Tibial nerve (tissue), 4 donors: ENCODE results near the gene TFEC. TPM values are rescaled to one million over a fixed set of nuclear protein-coding genes. Genes with fewer than 3 reads are reported as not detected.
"Not testable (repeated sequence)": the region's sequence is repeated elsewhere in the genome, so short reads cannot be mapped to it uniquely, and the experiment has no call there.

Experiments
- DNase-seq, 2 donors: peaks; one replicate each; pipeline ENCODE4 v3.0.0-alpha.2; 2019; ENCODE audit warnings: low spot score in 2 of 2
- H3K27ac ChIP-seq, 4 donors: fragments of 200-600 bp; sonication (generic) in 3 of 4; one replicate each; pipeline ENCODE4 v1.5.1; 2017 to 2019; ENCODE audit warnings: mild to moderate bottlenecking in 1 of 4
- H3K27me3 ChIP-seq, 2 donors: fragments of 200-600 bp; sonication (generic) in 1 of 2; one replicate each; pipeline versions ENCODE4 v1.5.1 to v1.6.0; 2017 to 2019
- H3K36me3 ChIP-seq, 3 donors: fragments of 200-600 bp; sonication (generic); one replicate each; pipeline ENCODE4 v1.5.1; 2018 to 2019
- H3K4me1 ChIP-seq, 4 donors: fragments of 200-600 bp; sonication (generic) in 3 of 4; one replicate each; pipeline ENCODE4 v1.5.1; 2017 to 2019
- H3K4me3 ChIP-seq, 4 donors: fragments of 200-600 bp; sonication (generic) in 3 of 4; one replicate each; pipeline ENCODE4 v1.5.1; 2017 to 2019; ENCODE audit warnings: mild to moderate bottlenecking in 1 of 4, moderate library complexity in 1 of 4
- H3K9me3 ChIP-seq, 4 donors: fragments of 200-600 bp; sonication (generic) in 3 of 4; one replicate each; pipeline ENCODE4 v1.5.1; 2017 to 2019
- EP300 ChIP-seq, 2 donors: sonication (generic); formaldehyde crosslinking; IDR thresholded peaks; one replicate each; pipeline ENCODE4 v1.6.1; 2017; ENCODE audit warnings: antibody characterized with exemption in 2 of 2, mild to moderate bottlenecking in 1 of 2
- POLR2A ChIP-seq, 2 donors: fragments of 450-650 bp; IDR thresholded peaks; one replicate each; pipeline ENCODE4 v1.6.1; 2017; ENCODE audit warnings: antibody characterized with exemption in 2 of 2, mild to moderate bottlenecking in 2 of 2, moderate library complexity in 2 of 2
- WGBS, 2 donors: methylation state at CpG; one replicate each; pipeline ENCODE4 v1.1.5; 2018; 5-methylcytosine and 5-hydroxymethylcytosine counted together
- total RNA-seq, 4 donors: library from RNA; depleted of rRNA; stranded (reverse); fragments of >200 nt; gene quantifications; one replicate each; pipeline ENCODE4 v1.1.0, GENCODE V29; 2016
- TF ChIP-seq, protein P1 (sequence below), 5 experiments: fragments of 200-600 bp in 3 of 5; fragments of 450-650 bp in 2 of 5; sonication (generic) in 3 of 5; IDR thresholded peaks; one replicate each; pipeline ENCODE4 v1.5.1; 2016 to 2019; ENCODE audit warnings: antibody characterized with exemption in 5 of 5, mild to moderate bottlenecking in 3 of 5, moderate library complexity in 2 of 5

Gene TFEC
- total RNA-seq, 4 donors from 2014 or later = 2.6 to 9.9 (median 4.1) TPM

DNA sequence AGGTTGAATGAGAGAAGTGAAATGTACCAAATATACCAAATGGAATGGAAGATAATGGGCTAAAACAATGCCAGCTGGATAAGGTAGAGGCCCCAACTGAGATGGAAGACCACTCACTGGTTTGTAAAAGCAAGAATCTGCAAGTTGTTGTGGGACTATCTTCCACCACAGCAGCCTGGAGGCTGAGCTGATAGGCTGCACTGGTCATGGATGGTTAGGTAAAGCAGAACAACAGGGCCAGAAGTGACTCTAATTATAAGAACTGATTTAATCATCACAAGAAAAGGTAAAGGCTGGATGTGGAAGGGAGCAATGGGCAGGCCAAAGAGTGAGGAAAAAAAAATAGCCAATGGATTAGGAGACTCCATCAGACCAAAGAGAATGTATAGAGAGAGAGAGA, 11.8 kb downstream of the TFEC start:
- TF ChIP-seq, protein P1, sequence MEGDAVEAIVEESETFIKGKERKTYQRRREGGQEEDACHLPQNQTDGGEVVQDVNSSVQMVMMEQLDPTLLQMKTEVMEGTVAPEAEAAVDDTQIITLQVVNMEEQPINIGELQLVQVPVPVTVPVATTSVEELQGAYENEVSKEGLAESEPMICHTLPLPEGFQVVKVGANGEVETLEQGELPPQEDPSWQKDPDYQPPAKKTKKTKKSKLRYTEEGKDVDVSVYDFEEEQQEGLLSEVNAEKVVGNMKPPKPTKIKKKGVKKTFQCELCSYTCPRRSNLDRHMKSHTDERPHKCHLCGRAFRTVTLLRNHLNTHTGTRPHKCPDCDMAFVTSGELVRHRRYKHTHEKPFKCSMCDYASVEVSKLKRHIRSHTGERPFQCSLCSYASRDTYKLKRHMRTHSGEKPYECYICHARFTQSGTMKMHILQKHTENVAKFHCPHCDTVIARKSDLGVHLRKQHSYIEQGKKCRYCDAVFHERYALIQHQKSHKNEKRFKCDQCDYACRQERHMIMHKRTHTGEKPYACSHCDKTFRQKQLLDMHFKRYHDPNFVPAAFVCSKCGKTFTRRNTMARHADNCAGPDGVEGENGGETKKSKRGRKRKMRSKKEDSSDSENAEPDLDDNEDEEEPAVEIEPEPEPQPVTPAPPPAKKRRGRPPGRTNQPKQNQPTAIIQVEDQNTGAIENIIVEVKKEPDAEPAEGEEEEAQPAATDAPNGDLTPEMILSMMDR (IDR thresholded peaks at IDR 0.05) = no peak
- no peak for TF ChIP-seq POLR2A (IDR thresholded peaks at IDR 0.05)
- no peak for TF ChIP-seq EP300 (IDR thresholded peaks at IDR 0.05)
- no peak overlapping the region for H3K27ac ChIP-seq
- no peaks in the 10 kb centered on the region for H3K9me3 ChIP-seq
- no peaks in the 10 kb centered on the region for H3K36me3 ChIP-seq
- H3K27me3 ChIP-seq = no peaks in the 10 kb centered on the region
- H3K4me3 ChIP-seq = no peak overlapping the region
- DNase-seq = no peak
- H3K4me1 ChIP-seq = no peaks in the 10 kb centered on the region

GRCh38 chr7:116013675-116014074, 16.9 kb downstream of the TFEC start:
- Histone ChIP-seq H3K27ac (no peak overlapping the region), H3K4me1 (no peaks in the 10 kb centered on the region), H3K4me3 (no peak overlapping the region), H3K36me3 (no peaks in the 10 kb centered on the region), H3K27me3 (no peaks in the 10 kb centered on the region), H3K9me3 (no peaks in the 10 kb centered on the region)
- TF ChIP-seq, protein P1 (IDR thresholded peaks at IDR 0.05) = no peak
- TF ChIP-seq EP300 (IDR thresholded peaks at IDR 0.05) (no peak), POLR2A (IDR thresholded peaks at IDR 0.05) (no peak)
- no peak for DNase-seq

DNA sequence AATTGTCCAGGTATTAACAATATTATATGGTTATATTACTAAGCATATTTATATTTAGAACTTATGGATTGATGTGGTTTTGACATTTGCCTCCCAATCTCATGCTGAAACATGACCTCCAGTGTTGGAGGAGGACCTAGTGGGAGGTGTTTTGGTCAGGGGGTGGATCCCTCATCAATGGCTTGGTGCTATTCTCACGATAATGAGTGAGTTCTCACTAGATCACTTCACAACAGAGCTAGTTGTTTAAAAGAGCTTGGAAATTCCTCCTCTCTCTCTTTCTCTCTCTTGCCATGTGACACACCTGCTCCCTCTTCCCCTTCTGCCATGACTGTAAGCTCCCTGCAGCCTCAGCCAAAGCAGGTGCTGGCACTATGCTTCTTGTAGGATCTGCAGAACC, 19.0 kb downstream of the TFEC start:
- no peaks in the 10 kb centered on the region for H3K4me1 ChIP-seq

GRCh38 chr7:116004762-116005161, 25.8 kb downstream of the TFEC start:
- not testable (repeated sequence) for DNase-seq, H3K4me3 ChIP-seq, H3K4me1 ChIP-seq, H3K27me3 ChIP-seq, H3K27ac ChIP-seq, H3K36me3 ChIP-seq
- WGBS, 2 donors = 67 to 86% methylated on average over 2 of the region's 2 CpGs
- H3K9me3 ChIP-seq = peaks cover 0 to 24% (median 2%) of the 10 kb centered on the region in 4 donors

More for the DNA sequence above, 19.0 kb downstream of the TFEC start:
- DNase-seq = no peak
- Histone ChIP-seq H3K9me3 (peaks cover 0 to 3% (median 1%) of the 10 kb centered on the region in 4 donors), H3K4me3 (no peak overlapping the region), H3K36me3 (no peaks in the 10 kb centered on the region), H3K27ac (no peak overlapping the region), H3K27me3 (no peaks in the 10 kb centered on the region)
- WGBS, 2 donors = 0% methylated on average over 1 of the region's 1 CpG
- TF ChIP-seq EP300 (IDR thresholded peaks at IDR 0.05) = no peak
- TF ChIP-seq, protein P1 (IDR thresholded peaks at IDR 0.05) = no peak
- no peak for TF ChIP-seq POLR2A (IDR thresholded peaks at IDR 0.05)

- no peak for DNase-seq
- peaks cover 0 to 6% (median 0%) of the 10 kb centered on the region in 4 donors for H3K9me3 ChIP-seq
- no peak for TF ChIP-seq POLR2A (IDR thresholded peaks at IDR 0.05)
- TF ChIP-seq EP300 (IDR thresholded peaks at IDR 0.05) = no peak
- TF ChIP-seq, protein P1 (IDR thresholded peaks at IDR 0.05) = no peak
- H3K27ac ChIP-seq = no peak overlapping the region
- no peaks in the 10 kb centered on the region for H3K36me3 ChIP-seq
- no peaks in the 10 kb centered on the region for H3K27me3 ChIP-seq
- no peaks in the 10 kb centered on the region for H3K4me1 ChIP-seq
- no peak overlapping the region for H3K4me3 ChIP-seq
- WGBS, 2 donors = 96 to 99% methylated on average over 4 of the region's 4 CpGs
Observed at GRCh38 chr7:115997221-115997620, 33.3 kb downstream of the TFEC start.

DNA sequence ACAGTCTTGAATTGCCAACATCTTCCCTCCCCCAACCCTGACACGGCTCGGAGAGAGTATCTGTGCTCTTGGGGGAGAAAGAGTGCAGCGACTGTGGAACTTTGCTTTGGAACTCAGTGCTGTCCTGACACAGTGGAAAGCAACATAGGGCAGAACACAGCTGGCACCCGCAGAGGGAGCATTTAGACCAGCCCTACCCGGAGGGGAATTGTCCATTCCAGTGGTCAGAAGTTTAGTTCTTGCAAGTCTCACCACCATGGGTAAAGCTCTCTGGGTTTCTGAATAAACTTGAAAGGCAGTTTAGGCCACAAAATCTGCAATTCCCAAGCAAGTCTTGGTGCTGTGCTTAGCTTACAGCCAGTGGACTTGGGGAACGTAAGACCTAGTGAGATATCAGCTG, 34.9 kb downstream of the TFEC start:
- Histone ChIP-seq H3K9me3 (peaks cover 0 to 6% (median 0%) of the 10 kb centered on the region in 4 donors), H3K27me3 (no peaks in the 10 kb centered on the region), H3K36me3 (no peaks in the 10 kb centered on the region), H3K4me3 (no peak overlapping the region), H3K4me1 (no peaks in the 10 kb centered on the region), H3K27ac (no peak overlapping the region)
- TF ChIP-seq, protein P1 (IDR thresholded peaks at IDR 0.05) = no peak
- TF ChIP-seq EP300 (IDR thresholded peaks at IDR 0.05) (no peak), POLR2A (IDR thresholded peaks at IDR 0.05) (no peak)
- DNase-seq = no peak
- WGBS, 2 donors = 80 to 93% methylated on average over 6 of the region's 6 CpGs
